OCI-LY1 (cell line): Measurements from ENCODE around the gene MAPK13.

Experiments
- EZH2 ChIP-seq: fragments of 200-600 bp; sonication (generic), shearing (Covaris generic); IDR thresholded peaks from 2 replicates; pipeline ENCODE4 v1.8.0; 2017; ENCODE audit warnings: borderline replicate concordance, mixed run types, mild to moderate bottlenecking, antibody characterized with exemption, low read length, moderate library complexity, mixed read lengths
- TF ChIP-seq, protein P1 (sequence below): fragments of 200-600 bp; sonication (generic), shearing (Covaris generic); IDR thresholded peaks from 2 replicates; pipeline ENCODE4 v1.5.1; 2017; ENCODE audit warnings: mild to moderate bottlenecking, antibody characterized with exemption, low read length, moderate library complexity, mixed read lengths

DNA sequence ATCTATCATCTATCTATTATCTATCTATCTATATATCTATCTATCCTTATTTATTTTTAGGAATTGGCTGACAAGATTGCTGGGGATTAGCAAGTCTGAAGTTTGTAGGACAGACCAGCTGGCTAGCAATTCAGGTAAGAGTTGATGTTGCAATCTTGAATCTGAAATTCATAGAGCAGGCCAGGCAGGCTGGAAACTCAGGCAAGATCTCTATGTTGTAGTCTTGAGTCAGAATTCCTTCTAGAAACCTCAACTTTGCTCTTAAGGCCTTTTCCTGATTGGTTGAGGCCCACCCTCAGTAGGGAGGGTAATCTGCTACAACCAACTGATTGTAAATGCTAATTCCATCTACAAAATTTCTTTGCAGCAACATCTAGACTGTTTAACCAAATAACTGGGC lies 19.2 kb downstream of the MAPK13 start:
- TF ChIP-seq, protein P1, sequence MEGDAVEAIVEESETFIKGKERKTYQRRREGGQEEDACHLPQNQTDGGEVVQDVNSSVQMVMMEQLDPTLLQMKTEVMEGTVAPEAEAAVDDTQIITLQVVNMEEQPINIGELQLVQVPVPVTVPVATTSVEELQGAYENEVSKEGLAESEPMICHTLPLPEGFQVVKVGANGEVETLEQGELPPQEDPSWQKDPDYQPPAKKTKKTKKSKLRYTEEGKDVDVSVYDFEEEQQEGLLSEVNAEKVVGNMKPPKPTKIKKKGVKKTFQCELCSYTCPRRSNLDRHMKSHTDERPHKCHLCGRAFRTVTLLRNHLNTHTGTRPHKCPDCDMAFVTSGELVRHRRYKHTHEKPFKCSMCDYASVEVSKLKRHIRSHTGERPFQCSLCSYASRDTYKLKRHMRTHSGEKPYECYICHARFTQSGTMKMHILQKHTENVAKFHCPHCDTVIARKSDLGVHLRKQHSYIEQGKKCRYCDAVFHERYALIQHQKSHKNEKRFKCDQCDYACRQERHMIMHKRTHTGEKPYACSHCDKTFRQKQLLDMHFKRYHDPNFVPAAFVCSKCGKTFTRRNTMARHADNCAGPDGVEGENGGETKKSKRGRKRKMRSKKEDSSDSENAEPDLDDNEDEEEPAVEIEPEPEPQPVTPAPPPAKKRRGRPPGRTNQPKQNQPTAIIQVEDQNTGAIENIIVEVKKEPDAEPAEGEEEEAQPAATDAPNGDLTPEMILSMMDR, result no peak
- TF ChIP-seq EZH2, result no peak
